DMS79 treated with DMSO at 0.1 percent for 48 hours (cell line): Measurements from ENCODE around the gene ATP5F1D.

Experiments
- DNase-seq: peaks from one replicate; lab custom pipeline; 2025; lab: John Stamatoyannopoulos, UW

The ATP5F1D gene

DNA sequence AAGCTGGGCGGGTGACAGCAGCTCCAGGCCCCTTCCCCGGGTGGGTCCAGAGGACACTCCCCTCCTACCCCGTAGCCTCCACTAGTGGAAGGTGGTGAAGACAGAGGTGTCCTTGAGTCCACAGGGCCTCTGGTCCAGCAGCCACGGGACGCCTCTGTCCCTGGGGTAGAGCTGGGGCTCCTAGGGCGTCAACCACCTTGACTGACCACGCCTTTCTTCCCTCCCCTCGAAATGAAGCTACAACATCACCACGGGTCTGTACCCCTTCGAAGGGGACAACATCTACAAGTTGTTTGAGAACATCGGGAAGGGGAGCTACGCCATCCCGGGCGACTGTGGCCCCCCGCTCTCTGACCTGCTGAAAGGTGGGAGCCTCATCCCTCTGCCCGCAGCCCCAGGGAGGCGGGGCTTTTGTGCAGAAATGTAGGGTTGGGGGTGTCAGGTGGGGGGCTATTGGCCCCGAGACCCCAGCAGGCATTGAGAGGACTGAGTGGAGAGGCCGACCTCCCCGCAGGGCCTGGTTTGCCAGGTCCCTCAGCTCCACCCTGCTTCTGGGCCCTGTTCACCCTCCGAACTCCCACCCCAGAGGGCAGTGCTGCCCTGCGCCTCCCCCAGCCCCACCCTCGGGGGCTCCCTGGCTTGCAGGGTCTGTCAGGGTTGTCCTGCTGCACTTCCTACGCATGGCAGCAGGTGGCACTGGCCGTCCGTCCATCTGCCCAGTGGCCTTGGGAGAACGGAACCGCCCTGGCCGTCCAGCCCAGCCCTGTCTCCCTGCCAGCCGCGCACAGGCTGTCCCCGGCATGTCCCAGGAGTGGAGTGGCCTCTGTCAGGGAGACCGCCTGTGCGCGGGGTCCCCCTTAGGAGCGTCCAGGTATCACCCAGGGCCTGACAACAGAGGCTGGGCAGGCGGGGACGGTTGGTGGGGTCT lies 20.3 kb upstream of the ATP5F1D start:
- DNase-seq: no peak

DNA sequence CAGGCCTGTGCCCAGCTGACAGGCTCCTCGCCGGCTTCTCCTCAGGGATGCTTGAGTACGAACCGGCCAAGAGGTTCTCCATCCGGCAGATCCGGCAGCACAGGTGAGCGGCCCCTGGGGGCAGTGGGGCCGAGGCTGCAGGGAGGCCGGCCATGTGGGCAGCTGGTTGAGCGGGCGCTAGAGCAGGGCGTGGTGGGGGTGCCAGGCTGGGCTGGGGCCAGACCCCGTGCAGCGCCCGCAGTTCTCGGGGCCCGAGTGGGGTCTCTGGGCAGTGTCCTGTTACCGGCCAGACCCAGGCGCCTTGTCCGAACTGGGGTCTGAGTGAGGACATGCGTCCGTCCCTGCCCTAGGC lies 19.7 kb upstream of the ATP5F1D start:
- no peak for DNase-seq

DNA sequence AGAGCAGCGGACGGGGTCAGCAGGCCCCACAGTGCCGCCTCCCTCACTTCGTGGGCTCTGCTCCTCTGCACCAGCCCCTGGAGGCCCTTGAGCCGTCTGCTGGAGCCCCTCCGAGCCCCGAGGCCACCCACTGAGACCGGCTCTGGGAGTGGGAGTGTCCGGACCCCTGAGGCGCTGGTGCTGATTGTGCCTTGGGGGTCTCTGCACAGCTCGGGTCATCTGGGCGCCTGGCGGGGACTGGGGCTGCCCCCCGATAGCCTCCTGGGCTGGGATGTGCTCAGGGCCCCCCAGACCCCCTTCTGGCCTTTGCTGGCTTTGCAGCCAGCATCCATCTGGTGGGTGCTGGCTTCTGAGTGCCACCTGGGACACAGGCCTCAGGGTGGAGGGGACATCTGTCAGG lies 19.2 kb upstream of the ATP5F1D start:
- DNase-seq: no peak

DNA sequence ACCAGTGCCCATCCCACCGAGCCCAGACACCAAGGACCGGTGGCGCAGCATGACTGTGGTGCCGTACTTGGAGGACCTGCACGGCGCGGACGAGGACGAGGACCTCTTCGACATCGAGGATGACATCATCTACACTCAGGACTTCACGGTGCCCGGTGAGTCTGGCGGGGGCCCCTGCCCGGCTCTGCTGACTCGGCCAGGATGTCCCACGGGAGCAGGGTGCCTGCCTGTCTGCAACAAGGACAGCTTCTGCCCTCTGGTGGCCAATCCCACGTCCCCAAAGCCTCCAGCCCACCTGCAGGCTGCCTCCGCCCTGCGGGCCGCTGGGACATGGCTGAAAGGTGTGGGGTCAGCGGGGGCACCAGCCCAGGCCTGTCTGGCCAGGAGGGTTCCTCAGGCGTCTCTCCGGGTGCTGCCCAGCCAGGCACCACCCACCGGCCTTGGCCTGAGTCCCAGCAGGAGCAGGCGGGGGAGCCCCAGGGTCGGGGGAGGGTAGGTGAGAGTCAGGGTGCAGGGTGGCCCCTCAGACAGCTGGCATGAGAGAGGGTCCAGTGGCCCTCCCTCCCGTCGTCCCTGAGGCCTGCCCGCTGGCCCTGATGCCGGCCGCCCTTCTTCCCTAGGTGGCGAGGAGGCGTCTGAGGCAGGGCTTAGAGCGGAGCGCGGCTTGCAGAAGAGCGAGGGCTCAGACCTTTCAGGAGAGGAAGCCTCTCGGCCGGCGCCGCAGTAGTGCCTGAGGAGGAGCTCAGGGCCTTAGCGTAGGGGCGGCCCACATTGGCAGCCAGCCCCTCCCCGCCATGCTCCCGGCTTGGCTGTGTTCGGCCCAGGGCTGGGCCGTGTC lies 18.3 kb upstream of the ATP5F1D start:
- no peak for DNase-seq

- DNase-seq: no peak
Measured at GRCh38 chr19:1224047-1224825, 17.3 kb upstream of the ATP5F1D start.

GRCh38 chr19:1224847-1225246 lies 16.7 kb upstream of the ATP5F1D start:
- DNase-seq: no peak

GRCh38 chr19:1225440-1226226 lies 15.9 kb upstream of the ATP5F1D start:
- DNase-seq: no peak

DNA sequence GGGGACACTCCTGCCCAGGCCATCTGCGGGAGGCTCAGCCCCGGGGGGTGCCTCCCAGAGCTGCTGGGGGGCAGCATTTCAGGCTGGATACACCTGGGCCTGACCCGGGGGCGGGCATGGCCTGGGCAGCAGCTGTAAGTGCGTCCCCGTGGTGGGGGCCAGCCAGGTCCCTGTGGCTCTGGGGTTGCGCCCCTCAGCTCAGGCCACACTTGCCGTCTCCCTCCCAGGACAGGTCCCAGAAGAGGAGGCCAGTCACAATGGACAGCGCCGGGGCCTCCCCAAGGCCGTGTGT lies 15.4 kb upstream of the ATP5F1D start:
- DNase-seq: no peak

DNA sequence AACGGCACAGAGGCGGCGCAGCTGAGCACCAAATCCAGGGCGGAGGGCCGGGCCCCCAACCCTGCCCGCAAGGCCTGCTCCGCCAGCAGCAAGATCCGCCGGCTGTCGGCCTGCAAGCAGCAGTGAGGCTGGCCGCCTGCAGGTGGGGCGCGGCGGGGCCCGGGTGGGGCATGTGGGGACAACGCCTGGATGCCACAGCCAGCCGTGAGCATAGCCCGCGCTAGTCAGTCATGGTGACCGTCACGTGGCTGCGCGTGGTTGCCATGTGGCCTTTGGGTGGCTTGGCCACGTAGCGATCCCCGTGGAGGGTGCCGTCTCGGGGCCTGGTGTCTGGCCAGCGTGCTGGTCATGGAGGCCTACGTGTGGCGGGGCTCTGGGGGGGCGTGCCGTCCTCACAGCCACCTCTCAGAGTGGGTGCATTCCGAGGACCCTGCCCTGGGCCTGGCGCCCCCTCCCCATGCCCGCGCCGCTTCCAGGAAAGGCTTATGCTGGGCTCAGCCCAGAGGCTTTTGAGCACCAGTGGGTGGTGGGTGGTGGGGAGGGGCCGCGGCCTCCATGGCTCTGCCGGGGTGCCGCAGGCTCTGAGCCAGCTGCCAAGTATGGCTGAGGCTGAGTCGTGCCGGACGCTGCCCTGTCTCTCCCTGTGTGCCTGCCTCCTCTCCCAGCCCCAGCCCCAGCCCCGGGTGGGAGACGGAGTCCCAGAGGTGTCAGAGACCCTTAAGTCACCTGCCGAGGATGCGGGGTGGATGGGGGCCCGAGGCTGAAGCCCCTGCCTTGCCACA lies 14.8 kb upstream of the ATP5F1D start:
- DNase-seq: no peak

DNA sequence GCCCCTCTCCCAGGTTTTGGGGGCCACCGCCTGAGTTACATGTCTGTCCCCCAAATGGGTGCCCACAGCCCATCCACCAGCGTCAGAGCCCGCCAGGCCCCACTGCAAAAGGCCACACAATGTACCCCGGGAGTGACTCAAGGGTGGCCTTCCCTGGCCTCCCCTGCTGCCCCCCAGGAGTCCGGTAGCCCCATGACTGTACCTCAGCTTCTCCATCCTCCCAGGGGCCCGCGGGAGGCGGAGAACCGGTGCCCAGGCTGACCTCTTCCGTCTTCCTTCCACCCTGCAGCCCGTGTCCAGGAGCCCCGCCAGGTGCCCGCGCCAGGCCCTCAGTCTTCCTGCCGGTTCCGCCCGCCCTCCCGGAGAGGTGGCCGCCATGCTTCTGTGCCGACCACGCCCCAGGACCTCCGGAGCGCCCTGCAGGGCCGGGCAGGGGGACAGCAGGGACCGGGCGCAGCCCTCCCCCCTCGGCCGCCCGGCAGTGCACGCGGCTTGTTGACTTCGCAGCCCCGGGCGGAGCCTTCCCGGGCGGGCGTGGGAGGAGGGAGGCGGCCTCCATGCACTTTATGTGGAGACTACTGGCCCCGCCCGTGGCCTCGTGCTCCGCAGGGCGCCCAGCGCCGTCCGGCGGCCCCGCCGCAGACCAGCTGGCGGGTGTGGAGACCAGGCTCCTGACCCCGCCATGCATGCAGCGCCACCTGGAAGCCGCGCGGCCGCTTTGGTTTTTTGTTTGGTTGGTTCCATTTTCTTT lies 14.1 kb upstream of the ATP5F1D start:
- no peak for DNase-seq

DNA sequence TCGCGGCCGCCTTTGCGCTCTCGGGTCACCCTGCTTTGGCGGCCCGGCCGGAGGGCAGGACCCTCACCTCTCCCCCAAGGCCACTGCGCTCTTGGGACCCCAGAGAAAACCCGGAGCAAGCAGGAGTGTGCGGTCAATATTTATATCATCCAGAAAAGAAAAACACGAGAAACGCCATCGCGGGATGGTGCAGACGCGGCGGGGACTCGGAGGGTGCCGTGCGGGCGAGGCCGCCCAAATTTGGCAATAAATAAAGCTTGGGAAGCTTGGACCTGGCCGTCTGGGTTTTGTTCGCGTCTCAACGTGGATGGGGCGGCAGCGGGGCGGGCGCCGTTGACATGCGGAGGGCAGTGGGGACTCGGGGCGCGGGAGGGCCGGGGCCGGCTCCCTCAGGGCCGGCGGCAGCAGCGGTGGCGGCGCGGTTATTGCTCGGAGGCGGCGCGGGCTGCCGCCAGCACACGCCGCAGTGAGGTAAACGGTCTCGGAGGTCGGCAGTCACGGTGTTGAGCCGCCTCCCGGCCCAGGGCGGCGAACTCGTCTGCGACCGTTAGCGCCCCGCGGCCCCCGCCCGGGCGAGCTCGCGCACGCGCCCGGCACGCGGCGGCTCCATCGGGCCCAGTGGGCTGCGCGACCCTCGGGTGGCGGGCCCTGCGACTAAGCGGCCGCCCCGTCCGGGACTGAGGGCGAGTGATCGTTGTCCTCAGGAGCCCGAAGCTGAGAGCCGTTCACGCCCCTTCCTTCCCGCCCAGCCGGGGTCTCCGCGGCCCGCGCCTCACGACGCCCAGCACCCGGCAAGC lies 13.2 kb upstream of the ATP5F1D start:
- DNase-seq: no peak

GRCh38 chr19:1229056-1229923 lies 12.3 kb upstream of the ATP5F1D start:
- DNase-seq: no peak

- no peak for DNase-seq
Measured at GRCh38 chr19:1229924-1230782, 11.4 kb upstream of the ATP5F1D start.

- DNase-seq: no peak
Measured at GRCh38 chr19:1230783-1231489, 10.6 kb upstream of the ATP5F1D start.

GRCh38 chr19:1231729-1232637 lies 9.6 kb upstream of the ATP5F1D start:
- no peak for DNase-seq

- DNase-seq: no peak
Measured at GRCh38 chr19:1232652-1233072, 8.9 kb upstream of the ATP5F1D start.
